Osteocyte (in vitro differentiated cells): Measurements from ENCODE around the gene CASTOR1. TPM values are rescaled to one million over a fixed set of nuclear protein-coding genes. Genes with fewer than 3 reads are reported as not detected.

Experiments used
- DNase-seq: peaks from one replicate; pipeline ENCODE4 v3.0.0; 2021; ENCODE audit warnings: mixed read lengths; ENCODE audit not compliant: unreplicated experiment; ENCODE audit errors: extremely low spot score
- H3K27ac Mint-ChIP-seq: one replicate; pipeline ENCODE4 v1.8.0; 2021; ENCODE audit warnings: mild to moderate bottlenecking, mixed read lengths; ENCODE audit not compliant: unreplicated experiment
- H3K27me3 Mint-ChIP-seq: one replicate; pipeline ENCODE4 v1.8.0; 2021; ENCODE audit warnings: mixed read lengths; ENCODE audit not compliant: unreplicated experiment
- H3K36me3 Mint-ChIP-seq: one replicate; pipeline ENCODE4 v1.8.0; 2021; ENCODE audit warnings: mixed read lengths; ENCODE audit not compliant: unreplicated experiment
- H3K4me1 Mint-ChIP-seq: one replicate; pipeline ENCODE4 v1.8.0; 2021; ENCODE audit warnings: mixed read lengths; ENCODE audit not compliant: unreplicated experiment
- H3K4me3 Mint-ChIP-seq: one replicate; pipeline ENCODE4 v1.8.0; 2021; ENCODE audit warnings: mild to moderate bottlenecking, moderate library complexity, mixed read lengths; ENCODE audit not compliant: unreplicated experiment
- H3K9me3 Mint-ChIP-seq: one replicate; pipeline ENCODE4 v1.8.0; 2021; ENCODE audit warnings: mixed read lengths; ENCODE audit not compliant: unreplicated experiment
- total RNA-seq: library from RNA; stranded (reverse); gene quantifications from 2 replicates; pipeline ENCODE4 v1.2.1, GENCODE V29; 2021
- TF ChIP-seq, protein P1 (sequence below): fragments of 200-600 bp; sonication (generic); IDR thresholded peaks from 2 replicates; pipeline ENCODE4 v1.5.0; 2021; ENCODE audit warnings: antibody characterized with exemption, mild to moderate bottlenecking, moderate library complexity

CASTOR1 gene
- total RNA-seq, 1 donor from 2014 or later: 12.2 TPM

DNA sequence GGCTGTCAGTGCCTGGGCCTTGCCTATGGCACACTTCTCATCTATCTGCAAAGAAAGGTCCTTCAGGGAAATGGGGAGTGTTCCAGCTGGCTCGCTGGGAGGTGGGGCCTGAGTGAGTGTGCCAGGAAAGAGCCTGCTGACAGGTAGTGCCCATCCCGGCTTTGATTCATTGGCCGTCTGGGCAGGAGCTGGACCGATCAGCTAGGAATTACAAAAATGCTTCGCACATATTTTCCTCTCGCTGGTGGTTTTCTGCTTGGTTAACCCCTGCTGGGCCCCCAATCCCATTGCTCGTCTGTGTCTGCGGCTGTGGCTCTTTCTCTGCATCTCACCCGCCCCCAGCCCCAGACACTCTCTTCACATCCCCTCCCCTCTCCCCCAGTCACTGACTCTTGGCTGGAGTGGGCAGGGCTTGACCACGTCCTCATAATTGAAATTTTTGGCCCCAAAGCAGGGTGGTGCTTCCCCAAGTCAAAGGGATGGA lies 53.6 kb downstream of the CASTOR1 start:
- no peaks in the 10 kb centered on the region for H3K9me3 Mint-ChIP-seq
- no peak overlapping the region for H3K4me3 Mint-ChIP-seq
- H3K27ac Mint-ChIP-seq: peak overlapping the region; percentile 90

More for the DNA sequence above, 53.6 kb downstream of the CASTOR1 start:
- TF ChIP-seq, protein P1, sequence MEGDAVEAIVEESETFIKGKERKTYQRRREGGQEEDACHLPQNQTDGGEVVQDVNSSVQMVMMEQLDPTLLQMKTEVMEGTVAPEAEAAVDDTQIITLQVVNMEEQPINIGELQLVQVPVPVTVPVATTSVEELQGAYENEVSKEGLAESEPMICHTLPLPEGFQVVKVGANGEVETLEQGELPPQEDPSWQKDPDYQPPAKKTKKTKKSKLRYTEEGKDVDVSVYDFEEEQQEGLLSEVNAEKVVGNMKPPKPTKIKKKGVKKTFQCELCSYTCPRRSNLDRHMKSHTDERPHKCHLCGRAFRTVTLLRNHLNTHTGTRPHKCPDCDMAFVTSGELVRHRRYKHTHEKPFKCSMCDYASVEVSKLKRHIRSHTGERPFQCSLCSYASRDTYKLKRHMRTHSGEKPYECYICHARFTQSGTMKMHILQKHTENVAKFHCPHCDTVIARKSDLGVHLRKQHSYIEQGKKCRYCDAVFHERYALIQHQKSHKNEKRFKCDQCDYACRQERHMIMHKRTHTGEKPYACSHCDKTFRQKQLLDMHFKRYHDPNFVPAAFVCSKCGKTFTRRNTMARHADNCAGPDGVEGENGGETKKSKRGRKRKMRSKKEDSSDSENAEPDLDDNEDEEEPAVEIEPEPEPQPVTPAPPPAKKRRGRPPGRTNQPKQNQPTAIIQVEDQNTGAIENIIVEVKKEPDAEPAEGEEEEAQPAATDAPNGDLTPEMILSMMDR: no peak
- Mint-ChIP-seq H3K27me3 (no peaks in the 10 kb centered on the region), H3K36me3 (no peaks in the 10 kb centered on the region), H3K4me1 (peaks cover 60% of the 10 kb centered on the region)
- DNase-seq: peak; percentile 89

Other genes with a start within 250 kb of the CASTOR1 start
- not detected in 2 replicates for gene HORMAD2, start 209.0 kb downstream of the CASTOR1 start, total RNA-seq
- 13.7 and 15.5 TPM in 2 replicates for gene LIF, start 42.7 kb downstream of the CASTOR1 start, total RNA-seq
- not detected in 2 replicates for gene OSM, start 22.7 kb downstream of the CASTOR1 start, total RNA-seq
- 12.6 and 14.1 TPM in 2 replicates for gene TBC1D10A, start 37.4 kb upstream of the CASTOR1 start, total RNA-seq
- gene SF3A1, start 67.4 kb upstream of the CASTOR1 start, total RNA-seq: 170 and 187 TPM in 2 replicates
- gene CCDC157, start 67.5 kb upstream of the CASTOR1 start, total RNA-seq: 2.9 and 3.7 TPM in 2 replicates
- gene RNF215, start 97.9 kb upstream of the CASTOR1 start, total RNA-seq: 36.1 and 36.6 TPM in 2 replicates
- gene SEC14L2, start 107.5 kb upstream of the CASTOR1 start, total RNA-seq: 14.9 and 19.0 TPM in 2 replicates
- 8.4 and 10.5 TPM in 2 replicates for gene MTFP1, start 136.3 kb upstream of the CASTOR1 start, total RNA-seq
- not detected in 2 replicates for gene SEC14L3, start 182.5 kb upstream of the CASTOR1 start, total RNA-seq
- not detected in 2 replicates for gene SEC14L4, start 216.2 kb upstream of the CASTOR1 start, total RNA-seq